Measurements from ENCODE around the gene EXOC4.
"Not testable (repeated sequence)": the region's sequence is repeated elsewhere in the genome, so short reads cannot be mapped to it uniquely, and the experiment has no call there.

Gene EXOC4

DNA sequence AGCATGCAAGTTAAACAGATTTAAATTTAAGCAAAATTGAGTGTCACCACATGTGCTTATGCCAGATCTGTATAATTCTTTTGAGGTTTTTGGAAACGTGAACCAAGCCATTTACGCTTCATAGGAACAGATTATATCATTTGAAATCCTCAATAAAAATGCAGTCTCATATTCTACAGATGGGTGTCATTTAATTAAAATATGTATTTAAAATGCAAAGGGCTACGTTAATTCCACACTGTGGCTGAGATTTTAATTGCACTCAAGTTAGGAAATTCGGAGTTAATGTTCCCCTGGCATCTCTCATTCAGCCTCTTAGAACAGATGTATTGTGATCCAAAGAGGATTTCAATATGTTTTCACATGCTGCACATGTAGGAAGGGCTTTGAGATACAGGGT, 709.8 kb downstream of the EXOC4 start:
- no peak for DNase-seq

DNA sequence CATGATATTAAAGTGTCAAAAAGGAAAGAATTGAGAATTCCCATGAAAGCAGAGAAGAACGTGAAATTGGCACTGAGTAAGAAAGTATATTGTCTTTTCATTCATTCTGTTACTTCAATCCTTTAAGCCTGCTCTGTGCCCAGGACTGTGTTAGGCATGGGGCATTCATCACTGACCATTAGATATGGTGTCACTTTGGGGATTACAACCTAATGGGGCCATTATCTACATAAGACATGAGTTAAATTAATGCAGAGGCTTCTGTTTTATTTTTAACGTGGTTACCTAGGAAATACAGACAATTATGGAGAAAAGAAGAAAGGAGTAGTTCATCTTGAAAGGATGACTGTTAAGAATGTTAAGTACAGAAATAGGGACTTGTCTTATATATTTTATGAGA, 710.8 kb downstream of the EXOC4 start:
- no peak for DNase-seq

DNA sequence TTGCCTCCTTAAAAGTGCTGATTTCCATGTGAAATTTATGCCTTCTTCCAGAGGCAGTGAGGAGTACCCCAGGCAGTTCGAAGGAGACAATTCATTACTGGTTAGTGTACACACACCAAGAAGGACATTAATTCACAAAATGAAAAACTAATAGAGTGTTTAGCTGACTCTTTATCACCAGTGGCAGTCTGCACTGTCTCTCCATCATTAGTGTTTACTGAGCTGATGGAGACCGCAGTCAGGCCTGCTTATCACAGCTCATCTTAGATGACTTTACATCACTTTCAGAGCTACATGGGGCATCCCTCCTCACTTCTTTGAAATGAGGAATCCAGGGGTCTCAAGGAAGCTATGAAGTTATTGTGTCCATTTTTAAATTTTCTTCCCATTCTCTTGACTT, 718.7 kb downstream of the EXOC4 start:
- DNase-seq, result no peak

DNA sequence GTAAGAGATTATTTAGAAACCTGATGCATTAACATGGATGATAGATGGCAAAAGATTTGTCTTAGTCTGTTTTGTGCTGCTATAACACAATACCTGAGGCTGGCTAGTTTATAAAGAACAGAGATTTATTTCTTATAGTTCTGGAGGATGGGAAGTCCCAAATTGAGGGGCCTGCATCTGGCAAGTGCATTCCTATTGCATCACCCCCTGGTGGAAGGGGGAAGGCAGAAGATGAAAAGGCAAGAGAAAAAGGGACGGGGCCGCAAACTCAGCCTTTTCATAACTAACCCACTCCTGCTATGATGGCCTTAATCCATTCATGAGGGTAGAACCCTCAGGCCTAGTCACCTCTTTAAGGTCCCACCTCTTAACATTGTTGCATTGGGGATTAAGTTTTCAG, 720.8 kb downstream of the EXOC4 start:
- no peak for DNase-seq

DNA sequence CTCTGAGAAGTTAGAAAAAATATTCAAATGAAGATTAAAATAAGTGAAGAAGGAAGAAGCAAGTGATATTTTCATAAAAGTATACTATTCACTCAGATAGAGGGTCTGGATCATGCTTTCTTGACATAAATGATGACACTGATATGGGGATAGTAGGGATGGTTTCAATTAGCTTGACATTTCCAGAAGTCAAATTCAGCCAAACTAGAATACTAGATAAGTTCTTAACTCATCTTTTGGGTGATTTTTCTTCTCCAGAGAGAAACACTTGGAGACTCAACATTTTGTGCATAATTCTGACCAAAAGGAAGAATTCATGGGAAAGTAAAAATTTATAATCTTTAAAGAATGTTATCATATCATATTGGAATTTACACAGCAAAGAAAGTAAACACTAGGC, 722.3 kb downstream of the EXOC4 start:
- no peak for DNase-seq

DNA sequence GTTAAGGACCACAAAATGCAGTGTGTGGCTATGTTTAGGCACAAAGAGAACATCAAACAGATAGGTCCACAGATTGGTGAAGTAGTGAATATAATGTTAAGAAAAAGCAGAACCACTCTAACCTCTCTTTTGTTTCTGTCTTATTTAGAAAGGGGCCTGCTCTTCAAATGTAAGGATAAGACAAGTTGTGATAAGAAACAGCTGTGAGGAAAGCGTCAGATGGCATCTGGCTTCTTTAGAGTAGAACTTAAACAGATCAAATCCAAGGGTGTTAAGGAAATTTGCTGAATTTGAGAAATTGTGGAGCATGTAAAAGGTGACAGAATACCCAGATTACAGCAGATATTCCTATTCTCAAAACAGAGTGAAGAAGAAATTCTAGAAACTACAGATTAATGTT, 723.3 kb downstream of the EXOC4 start:
- DNase-seq, result no peak

- no peak for DNase-seq
These were observed 724.8 kb downstream of the EXOC4 start for GRCh38 chr7:133977409-133978274.

- DNase-seq, result no peak
These were observed 725.8 kb downstream of the EXOC4 start for GRCh38 chr7:133978502-133979295.

DNA sequence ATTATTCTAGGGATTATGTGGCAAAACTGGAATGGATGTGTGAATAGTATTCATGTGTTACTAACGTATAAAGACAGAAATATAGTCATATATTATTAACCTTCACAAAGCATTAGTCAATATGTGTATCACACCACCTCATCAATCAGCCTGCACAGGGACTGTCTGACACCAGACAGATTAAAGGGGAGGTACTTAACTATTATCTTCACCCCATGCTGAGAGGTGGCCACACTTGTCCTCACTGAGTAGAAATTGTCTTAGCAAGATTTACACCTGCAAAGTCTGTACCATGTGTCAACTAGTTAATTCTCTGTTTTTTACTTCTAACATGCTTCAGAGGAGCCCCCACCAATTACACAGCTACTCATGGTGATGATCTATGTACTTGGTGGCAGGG, 727.9 kb downstream of the EXOC4 start:
- DNase-seq, result peak; percentile 55

- peak; percentile 45 for DNase-seq
These were observed 731.0 kb downstream of the EXOC4 start for GRCh38 chr7:133983685-133984419.

DNA sequence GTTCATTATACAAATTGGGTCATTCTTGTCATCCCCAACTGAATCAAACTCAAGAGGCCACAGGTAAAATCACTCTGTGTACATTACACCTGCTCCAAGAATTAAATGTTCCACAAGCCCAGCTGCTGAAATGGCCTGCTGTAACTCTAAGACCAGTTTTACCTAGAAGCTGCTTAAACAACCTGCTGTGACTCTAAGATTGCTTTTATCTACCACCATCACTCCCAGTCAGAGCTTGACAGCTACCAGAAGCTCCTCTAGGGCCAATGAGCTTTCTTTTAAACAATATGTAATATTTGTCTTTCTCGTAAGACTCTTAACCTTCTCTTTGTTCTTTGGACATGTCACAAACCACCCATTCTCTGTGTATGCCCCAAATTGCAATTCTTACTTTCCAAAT, 732.4 kb downstream of the EXOC4 start:
- DNase-seq, result no peak

DNA sequence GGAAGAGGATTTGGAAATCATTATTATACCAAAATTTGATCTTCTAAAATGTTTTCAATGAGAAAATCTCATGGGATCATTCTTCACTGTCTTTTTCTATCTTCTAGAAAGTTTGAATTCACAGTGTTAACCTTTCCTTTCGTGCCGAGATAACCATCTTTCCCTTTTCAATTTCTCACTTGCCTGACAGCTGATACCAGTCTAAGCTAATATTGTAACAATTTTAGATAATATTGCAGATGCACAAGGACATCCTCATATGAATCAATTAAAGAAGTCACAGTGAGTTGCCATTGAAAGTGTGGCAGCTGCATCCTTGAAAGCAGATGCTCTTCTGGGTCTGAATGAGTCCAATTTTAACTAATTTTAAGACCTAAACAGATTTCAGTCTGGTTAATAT, 734.7 kb downstream of the EXOC4 start:
- peak; percentile 26 for DNase-seq

- DNase-seq, result no peak
These were observed 740.7 kb downstream of the EXOC4 start for GRCh38 chr7:133993547-133993946.

- not testable (repeated sequence) for DNase-seq
These were observed 741.2 kb downstream of the EXOC4 start for GRCh38 chr7:133994100-133994499.

- no peak for DNase-seq
These were observed 744.6 kb downstream of the EXOC4 start for GRCh38 chr7:133997463-133997862.

- no peak for DNase-seq
These were observed 746.3 kb downstream of the EXOC4 start for GRCh38 chr7:133999178-133999577.

GRCh38 chr7:134004829-134005505, 752.1 kb downstream of the EXOC4 start:
- DNase-seq, result no peak

DNA sequence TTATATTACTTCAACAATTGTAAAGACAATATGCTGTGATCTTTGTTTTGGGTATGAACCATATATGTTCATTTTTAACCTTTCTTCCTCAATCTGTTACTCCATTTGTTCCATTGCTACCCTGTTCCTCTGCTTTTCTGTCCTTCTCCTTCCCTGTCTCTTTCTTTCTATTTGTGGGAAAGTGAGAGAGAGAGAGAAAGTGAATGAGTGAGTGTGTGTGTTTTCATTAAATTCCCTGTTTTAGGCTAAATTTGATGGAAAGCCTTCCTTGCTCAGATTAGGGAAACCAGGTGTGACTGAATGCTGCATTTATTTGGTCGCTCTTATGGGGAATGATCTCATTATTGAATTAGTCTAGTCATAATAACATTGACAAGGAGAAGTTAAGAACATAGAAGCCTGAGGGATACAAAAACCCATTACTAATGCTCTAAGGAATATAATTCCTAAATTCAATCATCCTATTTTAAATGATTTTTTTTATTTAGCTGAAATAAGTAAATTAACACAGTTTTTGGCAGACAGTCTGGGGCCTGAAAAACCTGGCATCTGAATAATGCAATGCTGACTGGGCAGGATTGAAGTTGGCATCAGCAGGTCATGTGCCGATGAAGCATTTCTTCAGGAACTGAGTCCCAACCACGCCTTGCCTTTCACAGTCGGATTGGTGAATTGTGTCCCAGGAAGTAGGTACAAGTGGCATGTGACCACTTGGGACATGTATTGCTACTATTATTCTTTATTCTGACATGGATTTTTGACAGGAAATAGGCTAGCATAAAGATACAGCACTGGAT, 756.6 kb downstream of the EXOC4 start:
- DNase-seq, result no peak

DNA sequence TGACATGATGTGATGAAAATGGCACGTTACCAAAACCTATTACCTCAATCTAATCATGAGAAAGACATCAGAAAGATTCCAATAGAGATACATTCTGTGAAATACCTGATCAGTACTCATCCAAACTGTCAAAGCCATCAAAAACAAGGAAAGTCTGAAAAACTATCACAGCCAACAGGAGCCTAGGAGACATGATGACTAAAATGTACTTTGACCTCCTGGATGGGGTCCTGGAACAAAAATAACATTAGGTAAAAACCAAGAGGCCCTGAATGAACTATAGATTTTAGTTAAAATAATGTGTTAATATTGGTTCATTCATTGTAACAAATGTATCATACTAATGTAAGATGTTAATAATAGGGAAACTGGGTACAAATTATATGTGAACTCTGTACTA, 760.4 kb downstream of the EXOC4 start:
- no peak for DNase-seq

- no peak for DNase-seq
These were observed 762.1 kb downstream of the EXOC4 start for GRCh38 chr7:134014935-134015334.

GRCh38 chr7:134016223-134016941, 763.5 kb downstream of the EXOC4 start:
- peak; percentile 37 for DNase-seq

Data from NCI-H146 (cell line).